ENCODE results near the gene TMTC2.

The TMTC2 gene

GRCh38 chr12:82966001-82966559 lies 279.4 kb downstream of the TMTC2 start:
- no peak for DNase-seq

GRCh38 chr12:82968631-82969367 lies 282.1 kb downstream of the TMTC2 start:
- no peak for DNase-seq

- DNase-seq: no peak
These were observed 283.9 kb downstream of the TMTC2 start for GRCh38 chr12:82970614-82971013.

- no peak for DNase-seq
These were observed 284.9 kb downstream of the TMTC2 start for GRCh38 chr12:82971584-82971983.

GRCh38 chr12:82972624-82973023 lies 285.9 kb downstream of the TMTC2 start:
- no peak for DNase-seq

DNA sequence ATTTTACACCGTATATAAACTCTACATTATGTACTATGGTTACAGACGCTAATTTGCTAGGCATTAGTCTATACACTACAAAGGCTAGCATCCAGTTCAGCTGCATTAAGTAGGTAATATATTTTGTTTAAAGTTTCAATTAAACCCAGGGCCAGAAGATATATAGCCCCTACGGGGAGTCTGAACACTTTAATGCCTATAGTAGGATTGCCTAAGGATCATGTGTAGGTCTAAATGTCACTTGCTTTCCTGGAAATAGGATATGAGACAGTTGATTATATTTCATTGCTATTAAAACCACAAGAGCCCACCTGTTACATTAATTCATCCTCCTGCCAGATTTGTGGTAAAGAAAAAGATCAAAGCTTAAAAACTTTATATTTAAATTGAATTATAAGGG lies 286.9 kb downstream of the TMTC2 start:
- no peak for DNase-seq

DNA sequence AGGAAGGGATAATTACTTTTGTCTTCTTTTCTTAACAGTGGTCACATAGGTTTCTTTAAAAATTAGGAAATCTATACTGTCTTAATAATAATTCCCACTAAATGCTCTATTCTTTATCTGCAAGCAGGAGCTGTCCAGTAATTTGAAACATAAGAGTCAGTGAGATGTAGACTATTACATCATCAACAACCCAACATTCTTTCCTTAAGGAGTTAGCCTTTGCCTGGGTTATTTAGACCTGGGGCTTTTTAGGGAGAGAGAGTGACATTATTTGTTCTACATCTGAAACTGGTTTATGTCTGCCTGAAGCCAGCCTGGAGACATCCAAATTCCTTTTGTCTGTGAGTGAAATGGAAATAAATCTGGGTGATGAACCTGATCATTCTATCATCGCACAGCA lies 294.4 kb downstream of the TMTC2 start:
- DNase-seq: no peak

GRCh38 chr12:82994117-82994516 lies 307.4 kb downstream of the TMTC2 start:
- DNase-seq: no peak

DNA sequence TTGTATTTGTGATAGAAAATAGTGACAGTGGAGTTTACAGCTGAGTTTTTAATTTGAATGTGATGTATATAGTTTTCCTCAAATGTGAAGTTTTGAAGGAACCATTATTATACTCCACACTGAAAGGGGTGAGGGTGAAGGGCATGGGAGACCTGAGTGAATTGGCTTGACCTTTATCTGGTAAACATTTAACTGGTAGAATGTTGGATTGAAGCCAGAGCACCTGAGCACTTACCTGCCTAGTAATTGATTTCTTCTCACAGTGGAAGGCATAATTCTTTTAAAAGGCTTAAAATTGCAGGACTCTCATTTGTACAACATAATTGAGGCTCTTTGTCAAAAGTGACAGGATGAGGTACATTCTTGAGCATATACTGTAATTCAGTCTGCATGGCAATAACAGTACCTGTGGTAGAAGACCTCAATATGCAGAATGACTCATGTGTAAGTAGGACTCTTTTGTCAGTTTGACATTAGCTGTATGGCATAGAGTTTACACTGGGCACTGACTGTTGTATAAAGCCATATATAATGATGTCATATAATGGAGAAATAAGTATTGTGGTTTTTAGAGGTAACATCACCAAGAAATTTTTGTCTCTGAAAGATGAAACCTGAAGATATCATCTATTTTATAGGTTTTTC lies 309.6 kb downstream of the TMTC2 start:
- DNase-seq: no peak

- DNase-seq: no peak
These were observed 311.8 kb downstream of the TMTC2 start for GRCh38 chr12:82998509-82998908.

- no peak for DNase-seq
These were observed 316.3 kb downstream of the TMTC2 start for GRCh38 chr12:83003026-83003425.

- DNase-seq: no peak
These were observed 319.0 kb downstream of the TMTC2 start for GRCh38 chr12:83005534-83006197.

GRCh38 chr12:83008703-83009102 lies 322.0 kb downstream of the TMTC2 start:
- DNase-seq: no peak

DNA sequence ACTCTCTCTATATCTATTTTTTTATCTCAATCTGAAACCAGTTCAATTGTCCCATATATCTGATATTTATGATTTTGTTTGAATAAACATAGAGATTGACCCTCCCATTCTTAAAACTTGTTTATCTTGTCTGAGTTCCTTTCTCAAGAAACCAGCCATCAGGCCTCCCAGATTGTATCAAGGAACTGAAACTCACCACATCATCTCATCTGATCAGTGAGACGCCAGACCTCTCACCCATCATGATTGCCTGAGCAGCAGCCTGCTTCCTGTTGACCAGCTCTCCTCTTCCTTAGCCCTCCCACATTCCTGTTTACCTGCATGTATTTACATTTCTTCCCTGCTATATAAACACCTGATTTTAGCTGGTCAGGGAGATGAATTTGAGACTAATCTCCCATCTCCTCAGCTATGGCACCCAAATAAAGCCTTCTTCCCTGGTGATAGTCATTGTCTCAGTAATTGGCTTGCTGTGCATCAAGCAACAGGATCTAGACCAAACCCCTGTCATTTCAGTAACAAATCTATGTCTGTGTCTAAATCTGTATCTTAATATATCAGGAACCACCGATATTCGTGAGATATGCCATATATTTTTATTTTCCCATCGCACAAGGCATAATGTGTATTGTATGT lies 323.6 kb downstream of the TMTC2 start:
- DNase-seq: no peak

- no peak for DNase-seq
These were observed 328.9 kb downstream of the TMTC2 start for GRCh38 chr12:83015390-83016217.

GRCh38 chr12:83016218-83016835 lies 329.6 kb downstream of the TMTC2 start:
- no peak for DNase-seq

DNA sequence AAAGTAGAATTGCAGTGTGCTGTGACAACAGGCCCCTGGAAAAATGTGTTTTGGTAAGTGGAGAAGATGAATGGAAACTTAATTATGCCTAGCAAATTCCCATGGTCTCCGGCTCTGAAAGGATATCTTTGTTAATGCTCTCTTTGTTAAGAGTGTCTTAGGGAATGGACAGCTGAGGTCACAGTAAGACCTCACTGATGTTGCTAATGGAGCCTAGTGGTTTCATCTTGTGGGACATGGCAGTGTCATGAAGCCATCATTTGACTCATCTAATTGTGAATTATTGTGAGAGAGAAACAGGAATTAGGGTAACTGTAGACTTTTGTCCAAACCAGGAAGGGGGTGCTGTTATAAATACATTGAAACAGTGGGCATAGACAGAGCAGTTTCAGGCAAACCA lies 330.3 kb downstream of the TMTC2 start:
- no peak for DNase-seq

DNA sequence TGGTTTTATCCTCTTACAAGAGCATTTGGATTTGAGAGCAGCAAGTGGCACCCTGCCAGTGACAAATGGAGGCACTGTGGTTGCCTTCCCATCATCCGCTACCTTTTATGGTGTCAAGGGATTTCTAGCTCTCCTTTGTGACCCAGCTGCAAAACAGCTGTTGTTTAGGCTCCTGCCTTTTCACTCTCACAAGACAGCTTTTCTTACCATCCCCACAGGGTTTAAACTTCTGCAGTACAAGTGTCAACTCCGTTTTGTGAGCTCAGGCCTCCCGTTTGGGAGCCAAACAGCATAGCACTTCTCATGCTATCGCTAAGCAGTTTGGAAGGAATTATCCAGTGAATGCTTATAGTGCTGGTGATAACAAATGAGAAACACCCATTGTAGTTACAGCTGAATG lies 331.4 kb downstream of the TMTC2 start:
- DNase-seq: no peak

DNA sequence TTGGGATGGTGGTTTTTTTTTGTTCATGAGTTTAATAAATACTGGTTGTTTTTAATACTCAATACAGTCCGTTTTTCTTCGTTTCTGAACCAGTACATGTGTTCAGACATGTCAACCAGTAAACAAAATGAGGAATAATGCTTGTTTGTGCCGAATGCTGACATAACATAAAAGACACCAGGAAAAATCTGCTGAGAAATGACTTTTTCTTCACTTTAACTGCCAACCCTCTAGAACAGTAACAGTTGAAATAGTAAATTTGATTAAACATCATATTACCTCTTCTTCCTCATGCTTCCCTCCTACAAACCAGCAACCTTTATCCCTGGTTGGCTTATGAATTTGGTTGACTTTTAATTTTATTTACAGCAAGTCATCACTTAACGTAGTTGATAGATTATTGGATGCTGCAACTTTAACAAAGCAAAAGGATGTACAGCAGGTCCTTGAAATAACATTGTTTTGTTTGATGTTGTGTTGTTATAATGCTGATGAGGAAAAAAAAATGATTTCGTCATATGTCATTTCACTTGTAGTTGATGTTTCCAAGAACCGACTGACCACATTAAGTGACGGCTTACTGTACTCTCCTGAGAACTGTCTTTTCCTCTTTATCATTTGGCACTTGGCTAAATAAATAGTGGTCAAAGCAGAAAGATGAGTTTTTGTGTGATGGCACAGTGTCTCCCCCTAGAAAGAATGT lies 340.5 kb downstream of the TMTC2 start:
- DNase-seq: no peak

GRCh38 chr12:83031196-83031595 lies 344.5 kb downstream of the TMTC2 start:
- no peak for DNase-seq

GRCh38 chr12:83036847-83037246 lies 350.1 kb downstream of the TMTC2 start:
- no peak for DNase-seq
